NCI-H345 (cell line): Measurements from ENCODE around the gene TBX15.

Experiments
- DNase-seq: peaks from one replicate; lab custom pipeline; 2025; lab: John Stamatoyannopoulos, UW

TBX15 gene

DNA sequence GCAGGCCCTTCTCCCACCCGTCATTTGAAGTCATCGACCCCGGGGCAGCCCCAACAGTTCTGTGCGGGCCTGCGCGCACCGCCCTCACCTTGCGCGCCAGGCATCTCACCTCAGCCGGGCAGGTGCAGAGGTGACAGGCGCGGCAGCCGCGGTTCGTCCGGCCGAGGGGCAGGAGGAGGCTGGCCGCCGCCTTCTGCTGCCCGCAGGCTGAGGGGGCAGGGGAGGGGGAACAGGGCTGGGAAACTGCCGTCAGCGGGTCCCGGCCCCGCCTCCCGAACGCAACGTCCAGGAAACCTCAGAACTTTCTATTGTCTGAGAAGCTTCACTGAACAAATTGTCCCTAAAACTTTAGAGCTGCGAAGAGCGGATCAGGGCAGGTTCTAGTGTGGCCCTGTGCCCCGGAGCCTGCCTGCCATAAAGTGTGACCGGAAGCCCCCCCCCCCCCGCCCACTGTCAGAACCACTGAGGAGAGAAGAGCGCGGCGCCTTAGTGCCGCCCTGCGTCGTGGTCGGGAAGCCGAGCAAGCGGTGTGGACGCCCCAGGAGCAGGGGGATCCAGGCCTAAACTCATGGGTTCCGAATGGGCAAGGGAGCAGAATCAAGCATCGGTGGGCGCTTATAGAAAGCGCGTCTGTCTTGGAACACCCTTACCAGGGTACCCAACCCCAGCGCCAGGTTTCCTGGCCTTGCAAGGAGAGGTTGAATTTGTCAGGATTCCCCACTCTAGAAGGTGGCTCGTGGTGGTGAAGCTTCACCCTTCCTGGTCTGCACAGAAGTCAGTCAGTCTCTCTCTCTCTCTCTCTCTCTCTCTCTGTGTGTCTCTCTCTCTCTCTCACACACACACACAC is 13.3 kb upstream of the TBX15 start:
- no peak for DNase-seq

DNA sequence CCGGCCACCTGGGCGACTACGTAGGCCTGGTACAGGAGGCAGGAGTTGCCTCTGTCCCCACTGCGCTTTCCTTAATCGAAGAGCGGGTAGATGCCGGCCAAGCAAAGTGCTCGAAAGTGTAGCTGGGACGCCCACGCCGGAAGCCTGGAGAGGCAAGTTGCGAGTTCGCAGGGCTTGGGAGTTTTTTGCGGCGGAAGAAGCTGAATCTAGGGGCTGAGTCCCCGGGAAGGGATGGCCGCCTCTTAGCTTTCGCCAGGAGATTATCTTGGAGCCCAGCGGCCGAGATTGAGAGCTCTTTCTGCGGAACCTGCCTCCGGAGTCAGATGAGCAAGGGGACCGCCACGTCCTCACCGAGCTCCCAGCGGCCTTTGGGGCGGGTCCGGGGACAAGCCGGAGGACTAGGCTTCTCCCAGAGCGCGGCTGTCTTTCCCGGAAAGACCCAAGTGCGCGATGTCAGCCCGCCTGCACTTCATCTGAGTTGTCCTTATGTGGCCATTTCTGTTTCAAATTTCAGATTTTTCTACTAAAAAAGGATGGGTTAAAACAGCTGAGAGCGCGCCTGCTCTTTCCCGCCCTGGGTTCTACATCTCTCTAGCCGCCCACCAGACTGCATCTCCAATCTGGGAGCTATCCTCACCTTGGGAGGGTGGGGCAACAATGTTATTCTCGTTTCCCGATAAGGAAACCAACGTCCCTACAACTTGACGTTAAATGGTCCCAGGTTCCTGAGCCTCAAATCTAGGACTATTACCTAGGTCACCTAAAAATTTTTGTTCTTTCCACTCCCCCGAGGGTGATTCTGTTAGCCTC is 12.4 kb upstream of the TBX15 start:
- no peak for DNase-seq

DNA sequence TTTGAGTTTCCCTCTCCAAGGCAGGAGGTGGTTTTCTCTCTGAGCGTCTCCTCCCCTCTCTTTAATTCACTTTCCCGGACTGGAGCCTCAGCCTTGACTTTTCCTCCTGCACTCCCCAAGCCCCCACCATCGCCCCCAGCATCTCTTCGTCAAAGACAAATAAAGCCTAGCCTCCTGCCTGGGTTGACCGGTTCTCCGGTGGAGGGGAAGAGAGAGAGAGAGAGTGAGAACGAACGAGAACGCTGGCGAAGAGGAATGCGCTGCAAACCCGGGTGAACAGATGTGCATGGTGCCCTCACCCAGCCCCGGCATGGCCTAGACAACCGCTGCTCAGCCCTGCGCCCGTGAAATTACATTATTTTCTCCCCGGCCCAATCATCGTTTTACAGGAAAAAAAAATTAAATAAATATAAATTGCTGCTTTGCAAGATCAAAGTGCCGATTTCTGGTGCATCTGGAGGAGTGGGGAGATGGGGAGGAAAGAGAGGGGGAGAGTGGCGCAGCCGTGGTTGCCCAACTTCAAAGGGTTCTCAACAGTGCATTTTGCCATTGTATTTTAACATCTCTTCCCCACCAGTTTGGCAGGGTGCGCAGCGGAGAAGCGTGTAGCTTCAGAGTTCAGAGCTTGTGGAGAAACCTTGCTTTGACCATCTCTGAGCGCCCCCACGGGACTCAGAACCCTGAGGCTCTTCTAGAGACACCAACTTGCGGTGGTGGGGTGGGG is 11.4 kb upstream of the TBX15 start:
- DNase-seq, result no peak

DNA sequence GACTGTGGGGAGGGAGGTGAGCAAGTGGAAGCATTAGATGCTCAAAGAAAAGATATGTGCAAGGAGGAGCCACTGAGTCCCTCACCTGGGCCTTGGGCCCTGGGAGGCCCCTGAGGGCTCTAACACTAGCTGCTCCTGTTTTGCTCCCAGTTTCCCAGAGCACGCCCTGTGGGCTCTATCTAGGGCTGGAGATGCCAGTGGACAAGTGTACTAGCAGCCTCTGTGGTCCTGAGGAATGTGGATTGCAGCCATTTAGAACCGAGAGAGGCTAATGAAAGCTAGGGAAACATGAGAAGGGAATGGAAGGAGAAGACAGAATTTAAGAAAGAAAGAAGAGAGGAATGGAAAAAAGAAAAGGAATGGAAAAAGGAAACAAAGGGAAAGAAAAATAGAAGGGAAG is 10.0 kb upstream of the TBX15 start:
- DNase-seq, result no peak

GRCh38 chr1:118997225-118997624 is 9.1 kb upstream of the TBX15 start:
- DNase-seq, result no peak

DNA sequence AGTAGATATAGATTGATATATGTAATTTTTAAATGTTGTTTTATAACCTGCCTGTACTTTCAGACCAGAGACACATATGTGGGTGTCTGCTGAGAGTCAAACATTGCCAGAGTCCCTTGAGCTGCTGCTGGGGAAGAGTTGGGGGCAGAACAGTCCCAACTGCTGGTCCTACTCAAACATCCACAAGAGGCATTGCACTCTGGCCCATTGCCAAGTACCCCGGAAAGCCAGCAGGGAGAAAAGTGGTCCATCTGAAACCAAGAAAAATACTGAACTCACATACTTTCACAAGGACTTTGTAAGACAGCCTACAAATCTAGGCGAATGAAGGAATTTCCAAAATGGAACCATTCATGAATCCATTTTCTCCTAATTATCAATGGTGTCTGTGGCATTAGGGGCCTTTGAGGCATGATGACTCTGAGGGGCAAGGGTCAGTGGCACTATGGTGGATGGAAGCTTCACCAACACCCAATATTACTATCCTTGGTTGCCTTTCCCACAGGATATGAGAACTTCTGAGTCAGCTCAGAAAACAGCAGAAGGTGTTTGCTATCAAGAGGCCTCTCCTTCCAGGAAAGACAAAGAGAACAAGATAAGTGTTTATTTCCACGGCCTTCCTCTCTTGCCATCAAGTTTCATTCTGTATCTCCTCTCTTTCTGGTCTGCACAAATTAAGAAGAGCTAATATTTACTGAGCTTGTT is 7.3 kb upstream of the TBX15 start:
- DNase-seq, result no peak

GRCh38 chr1:118993700-118994026 is 5.5 kb upstream of the TBX15 start:
- no peak for DNase-seq

DNA sequence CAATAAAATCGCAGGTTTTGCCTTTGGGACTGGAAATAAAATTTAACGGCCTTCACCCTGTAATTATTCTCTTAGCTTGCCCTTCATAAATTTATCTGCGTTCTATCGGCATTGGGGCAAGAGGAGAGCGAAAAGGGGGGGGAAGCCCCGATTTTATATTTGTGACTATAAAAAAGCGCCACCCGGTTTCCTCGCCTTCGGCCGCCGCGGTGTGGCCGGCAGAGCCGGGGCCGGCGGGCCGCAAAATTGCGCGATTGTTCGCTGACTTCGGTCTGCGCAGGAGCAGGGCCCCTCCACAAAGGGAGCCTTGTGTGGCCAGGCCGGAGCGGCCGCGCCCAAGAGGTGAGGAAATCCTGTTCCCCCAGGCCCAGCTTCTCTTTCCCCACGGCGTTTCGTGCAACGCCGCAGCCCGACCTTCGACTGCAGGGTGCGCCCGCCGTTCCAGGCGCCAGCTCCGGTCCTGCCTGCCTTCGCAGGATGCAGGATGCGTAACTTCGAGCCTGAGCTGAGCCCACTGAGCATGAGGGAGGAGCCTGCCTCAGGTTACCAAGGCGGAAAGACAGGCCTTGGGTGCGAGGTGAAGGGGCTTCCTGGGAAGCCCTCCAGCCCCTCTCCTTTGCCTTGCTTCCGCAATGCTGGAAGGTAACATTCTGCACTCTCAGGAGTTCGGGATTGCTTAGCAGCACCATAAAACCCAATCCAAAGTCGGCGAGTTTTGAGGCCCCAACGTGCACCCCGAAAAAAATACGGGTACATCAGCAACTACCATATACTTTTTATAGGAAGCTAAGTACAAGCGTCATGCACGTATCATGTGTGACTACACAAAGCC is 4.9 kb upstream of the TBX15 start:
- DNase-seq, result no peak

DNA sequence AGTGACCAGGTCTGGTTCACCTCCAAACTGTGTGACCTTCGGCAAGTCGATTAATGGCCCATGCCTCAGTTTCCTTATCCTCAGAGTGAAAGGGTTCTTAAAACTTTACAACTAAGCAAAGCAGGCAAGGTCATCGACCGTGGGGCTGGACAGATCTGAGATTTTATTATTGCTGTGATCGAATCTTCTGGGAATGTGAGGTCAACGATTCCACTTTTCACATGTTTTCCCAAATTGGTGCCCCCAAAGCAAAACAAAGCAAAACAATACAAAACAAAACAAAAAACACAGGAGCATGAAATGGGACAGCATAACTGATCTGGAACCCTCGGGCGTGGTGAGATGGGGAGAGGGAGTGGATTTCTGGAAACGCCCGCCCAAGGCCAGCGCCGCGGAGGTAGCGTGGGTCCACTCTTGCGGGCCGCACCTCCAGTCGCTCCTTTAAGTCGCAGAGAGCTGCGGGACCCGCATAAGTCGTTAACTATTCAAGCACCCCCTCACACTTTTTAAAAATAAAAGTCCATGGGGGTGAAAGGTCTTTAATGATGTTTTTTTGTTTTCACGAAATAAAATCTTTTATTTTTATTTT is 4.2 kb upstream of the TBX15 start:
- no peak for DNase-seq

GRCh38 chr1:118991448-118991847 is 3.3 kb upstream of the TBX15 start:
- DNase-seq, result no peak

DNA sequence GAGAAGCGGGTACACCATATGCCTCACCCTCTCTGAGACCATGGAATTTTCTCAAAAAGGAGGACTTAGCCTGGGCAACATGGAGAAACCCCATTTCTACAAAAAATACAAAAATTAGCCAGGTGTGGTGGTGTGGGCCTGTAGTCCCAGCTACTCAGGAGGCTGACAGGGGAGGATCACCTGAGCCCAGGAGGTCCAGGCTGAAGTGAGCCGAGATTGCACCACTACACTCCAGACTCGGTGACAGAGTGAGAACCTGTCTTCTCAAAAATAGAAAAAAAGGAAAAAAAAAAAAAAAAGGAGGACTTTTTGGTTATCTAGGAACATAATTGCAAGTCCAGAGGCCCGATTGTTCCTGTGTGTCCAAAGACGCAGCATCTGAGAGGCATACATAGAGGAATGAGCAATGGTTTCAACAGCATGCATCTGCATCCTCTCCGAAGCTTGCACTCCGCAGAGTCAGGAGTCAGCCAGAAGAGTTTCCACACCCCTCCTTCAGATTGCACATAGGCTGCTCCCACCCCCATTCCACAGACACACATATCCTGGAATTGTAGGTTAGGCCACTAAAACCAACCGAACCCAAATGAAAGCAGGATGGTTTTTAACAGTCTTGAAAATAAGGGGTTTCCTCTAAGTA is 2.5 kb upstream of the TBX15 start:
- DNase-seq, result no peak

DNA sequence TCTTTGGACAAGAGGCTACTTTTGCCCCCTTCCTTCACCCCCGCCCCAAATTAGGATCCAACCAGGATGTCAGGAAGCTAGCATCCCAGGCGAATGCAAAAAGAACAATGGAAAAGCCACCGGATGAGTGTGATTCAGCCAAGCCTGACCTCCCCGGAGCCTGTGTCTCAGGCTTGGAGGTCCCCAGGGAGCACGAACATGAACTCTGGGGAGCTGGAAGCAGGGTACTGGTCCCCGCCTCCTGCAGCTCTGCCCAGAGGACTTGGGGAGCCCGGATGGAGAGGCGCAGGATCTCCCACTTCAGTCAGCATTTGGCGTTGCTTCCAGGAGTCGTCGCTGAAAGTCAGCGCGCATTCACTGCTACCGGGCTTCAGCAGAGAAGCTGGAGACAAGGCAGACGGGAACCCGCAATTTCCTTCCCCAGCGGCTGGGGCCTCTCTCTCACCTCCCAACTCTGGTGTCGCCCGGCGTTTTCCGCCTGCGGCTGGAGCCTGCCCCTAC is 1.8 kb upstream of the TBX15 start:
- no peak for DNase-seq

- DNase-seq, result no peak
These were observed 1.1 kb upstream of the TBX15 start for GRCh38 chr1:118989006-118989815.

DNA sequence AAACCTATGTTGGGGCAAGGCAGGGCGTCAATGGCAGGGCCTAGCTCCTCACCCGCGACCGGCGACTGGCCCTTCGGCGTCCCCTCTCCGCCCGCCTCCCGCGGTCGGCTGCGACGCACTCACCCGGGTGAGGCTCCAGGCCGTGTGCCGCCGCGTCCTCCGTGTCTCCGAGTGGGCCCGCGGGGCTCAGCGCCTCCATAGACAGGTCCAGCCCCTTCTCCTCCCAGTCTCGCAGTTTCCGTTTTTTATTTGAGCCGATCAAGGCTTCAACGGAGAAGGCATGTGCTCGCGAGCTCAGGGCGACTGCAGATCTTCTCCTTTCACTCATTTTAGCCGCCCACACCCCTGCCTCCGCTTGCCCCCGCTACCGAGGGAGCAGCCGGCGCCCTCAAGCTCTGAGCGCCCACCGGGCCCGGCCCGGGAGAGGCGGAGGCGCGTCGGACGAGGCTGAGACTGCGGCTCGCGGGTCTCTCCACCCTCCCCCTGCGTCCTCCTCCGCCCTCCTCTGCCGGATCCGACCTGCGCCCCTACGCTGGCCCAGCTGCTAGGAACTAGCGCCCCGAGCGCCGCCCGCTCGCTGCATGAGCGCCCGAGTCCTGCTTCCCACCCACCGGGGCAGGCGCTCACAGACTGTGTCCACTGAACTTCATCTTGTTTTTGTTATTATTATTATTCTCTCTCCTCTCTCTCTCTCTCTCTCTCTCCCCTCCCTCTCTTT is 516 bp downstream of the TBX15 start:
- no peak for DNase-seq

DNA sequence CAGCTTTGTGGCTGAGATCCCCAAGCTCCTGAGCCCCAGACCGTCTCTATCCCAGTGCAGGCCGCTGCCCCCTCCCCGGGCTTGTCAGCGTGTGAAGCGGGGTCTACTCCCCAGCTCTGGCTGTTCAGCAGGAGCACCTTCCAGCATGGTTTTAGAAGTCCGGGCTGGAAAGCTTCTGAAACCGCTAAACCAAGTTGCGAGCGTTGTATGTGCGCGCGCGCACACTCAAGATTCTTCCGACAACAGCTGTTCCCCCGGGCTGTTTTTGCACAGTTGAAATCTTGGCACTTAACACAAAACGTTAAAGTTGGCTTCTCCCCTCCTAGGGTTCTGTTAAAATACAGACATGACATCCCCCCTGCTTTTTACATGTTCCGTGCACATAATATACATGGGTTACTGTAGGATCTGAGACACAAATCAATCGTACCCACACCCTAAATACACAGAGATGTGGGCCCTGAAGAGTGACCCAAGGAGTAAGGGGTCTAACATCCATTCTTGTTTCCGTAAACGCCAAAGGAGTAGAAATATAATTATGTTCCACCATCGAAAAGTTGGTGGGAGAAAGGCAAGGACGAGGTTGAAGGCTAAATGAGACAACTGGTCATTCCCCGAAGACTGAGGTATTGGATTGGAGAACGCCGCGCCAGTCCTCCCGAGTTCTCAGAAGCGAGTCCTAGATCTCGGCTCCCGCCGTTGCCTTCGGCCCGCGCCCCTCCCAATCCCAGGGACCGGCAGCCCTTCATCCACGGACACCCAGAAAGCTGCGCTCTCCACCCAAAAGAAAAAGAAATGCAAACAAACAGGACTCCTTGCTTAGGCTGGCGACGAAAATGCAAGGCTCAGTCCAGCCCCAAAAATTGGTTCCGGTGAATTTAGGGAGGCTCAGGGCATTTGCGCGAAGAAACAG is 1.3 kb downstream of the TBX15 start:
- DNase-seq, result no peak

DNA sequence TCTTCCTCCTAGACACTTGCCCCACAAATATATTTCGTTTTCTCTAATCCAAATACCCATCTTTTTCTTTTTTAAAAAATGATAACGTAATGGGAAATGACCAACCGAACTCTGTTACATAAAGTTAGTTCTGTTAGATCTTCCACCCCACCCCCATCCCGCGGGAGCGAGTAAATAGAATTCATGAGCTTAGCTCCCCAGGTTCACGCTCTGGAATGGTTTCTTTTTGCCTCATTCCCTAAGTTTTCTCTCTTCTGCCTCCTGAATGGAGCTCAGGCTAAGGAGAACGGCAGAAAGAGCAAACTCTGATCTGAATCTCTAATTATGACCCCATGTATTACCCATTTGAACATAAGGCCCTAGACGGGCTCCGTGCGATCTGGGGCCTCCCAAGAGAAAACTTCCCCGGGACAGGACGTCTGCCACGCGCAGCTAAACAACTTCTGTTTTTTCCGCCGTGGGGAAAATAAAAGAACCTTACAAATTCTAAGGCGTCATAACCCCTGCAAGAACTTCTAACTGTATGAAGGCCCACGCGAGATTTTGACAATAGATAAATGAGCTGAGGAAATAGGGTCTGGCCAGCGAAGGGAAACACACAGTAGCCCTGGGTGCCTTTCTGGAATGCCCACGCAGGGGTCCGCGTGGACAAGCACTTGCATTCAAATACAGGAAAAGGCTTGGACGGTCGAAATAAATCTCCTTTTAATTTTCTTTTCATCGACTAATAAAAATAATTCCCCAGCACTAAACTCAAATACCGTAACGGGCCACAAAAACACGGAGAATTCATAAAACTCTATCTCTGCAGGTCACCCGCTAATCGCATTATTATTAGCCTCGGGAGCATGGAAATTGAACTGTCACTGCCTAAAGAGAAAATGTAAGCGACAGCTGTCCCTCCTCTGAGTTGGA is 2.2 kb downstream of the TBX15 start:
- DNase-seq, result no peak
